Activated naive CD8-positive, alpha-beta T cell treated with anti-CD3 and anti-CD28 coated beads, Interleukin-2, amount 50 U/mL, for 24 hours (primary cell): ENCODE data around the gene OSBPL5.

Source experiments
- ATAC-seq: fragments of 150-1000 bp; cut with Tn5 transposase; one replicate; pipeline ENCODE4 v1.10.0; 2021
- DNase-seq: peaks from one replicate; pipeline ENCODE4 v3.0.0; 2021
- H3K27ac Mint-ChIP-seq: one replicate; pipeline ENCODE4 v1.8.0; 2021; ENCODE audit warnings: mild to moderate bottlenecking, mixed read lengths
- H3K27me3 Mint-ChIP-seq: one replicate; pipeline ENCODE4 v1.8.0; 2021; ENCODE audit warnings: mixed read lengths
- H3K36me3 Mint-ChIP-seq: one replicate; pipeline ENCODE4 v1.8.0; 2021; ENCODE audit warnings: low read depth, mixed read lengths
- H3K4me1 Mint-ChIP-seq: one replicate; pipeline ENCODE4 v1.8.0; 2021; ENCODE audit warnings: mixed read lengths
- H3K4me3 Mint-ChIP-seq: one replicate; pipeline ENCODE4 v1.8.0; 2021; ENCODE audit warnings: mild to moderate bottlenecking, moderate library complexity, mixed read lengths
- H3K9me3 Mint-ChIP-seq: one replicate; pipeline ENCODE4 v1.8.0; 2021; ENCODE audit warnings: mixed read lengths

Gene OSBPL5

GRCh38 chr11:3044915-3045314 lies 120.2 kb downstream of the OSBPL5 start:
- Mint-ChIP-seq H3K9me3 (no peaks in the 10 kb centered on the region), H3K27me3 (no peaks in the 10 kb centered on the region), H3K4me3 (no peak overlapping the region), H3K4me1 (peaks cover 10% of the 10 kb centered on the region), H3K36me3 (peaks cover 20% of the 10 kb centered on the region), H3K27ac (no peak overlapping the region)
- DNase-seq (no peak), ATAC-seq (no peak)

GRCh38 chr11:3044004-3044403 lies 121.1 kb downstream of the OSBPL5 start:
- ATAC-seq (no peak), DNase-seq (no peak)
- no peaks in the 10 kb centered on the region for H3K9me3 Mint-ChIP-seq
- H3K4me1 Mint-ChIP-seq, result peaks cover 4% of the 10 kb centered on the region
- no peak overlapping the region for H3K27ac Mint-ChIP-seq
- H3K36me3 Mint-ChIP-seq, result peaks cover 25% of the 10 kb centered on the region
- H3K4me3 Mint-ChIP-seq, result no peak overlapping the region
- H3K27me3 Mint-ChIP-seq, result no peaks in the 10 kb centered on the region

GRCh38 chr11:3043315-3043871 lies 121.7 kb downstream of the OSBPL5 start:
- Mint-ChIP-seq H3K27me3 (no peaks in the 10 kb centered on the region), H3K4me1 (peaks cover 4% of the 10 kb centered on the region), H3K36me3 (peaks cover 28% of the 10 kb centered on the region), H3K4me3 (no peak overlapping the region), H3K27ac (no peak overlapping the region), H3K9me3 (no peaks in the 10 kb centered on the region)
- ATAC-seq (no peak), DNase-seq (no peak)

DNA sequence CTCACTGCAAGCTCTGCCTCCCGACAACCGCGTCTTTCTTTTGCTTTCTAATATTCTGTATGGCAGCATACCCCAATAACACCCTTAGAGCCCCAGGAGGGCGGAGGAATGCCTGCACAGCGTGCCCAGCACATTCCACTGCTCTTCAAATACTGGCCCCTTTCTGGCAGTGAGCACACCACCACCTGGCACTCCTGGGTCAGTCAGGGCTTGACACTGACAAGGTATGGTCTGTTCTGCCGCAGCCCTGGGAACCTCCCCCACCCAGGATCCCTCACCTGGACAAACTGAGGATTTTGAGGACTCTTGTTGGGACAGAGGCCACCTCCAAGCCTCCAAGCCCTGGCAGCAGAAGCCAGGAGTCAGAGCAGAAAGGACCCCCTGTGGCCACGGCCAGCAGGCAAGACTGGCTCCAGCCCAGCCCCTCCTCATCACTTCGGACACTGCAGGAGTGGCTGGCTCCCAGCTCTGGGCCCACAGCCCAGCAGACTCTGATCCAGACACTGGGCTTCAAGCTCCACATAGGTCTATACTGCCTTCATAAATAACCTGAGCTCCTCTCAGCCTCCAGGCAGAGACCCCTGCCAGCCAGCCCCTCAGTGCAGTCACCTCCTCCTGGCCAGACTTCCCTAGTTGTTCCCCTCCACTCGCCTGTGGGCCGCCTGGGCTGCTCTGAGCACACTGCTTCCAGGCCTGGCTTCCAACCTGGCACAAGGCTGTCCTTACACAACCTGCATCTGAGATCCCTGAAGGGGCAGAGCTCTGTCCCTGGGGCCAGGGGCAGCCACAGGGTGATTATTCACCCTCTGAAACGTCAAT lies 122.4 kb downstream of the OSBPL5 start:
- no peak for DNase-seq
- Mint-ChIP-seq H3K4me1 (peaks cover 5% of the 10 kb centered on the region), H3K9me3 (no peaks in the 10 kb centered on the region), H3K4me3 (no peak overlapping the region), H3K27me3 (no peaks in the 10 kb centered on the region), H3K36me3 (peaks cover 29% of the 10 kb centered on the region), H3K27ac (no peak overlapping the region)
- ATAC-seq, result no peak

DNA sequence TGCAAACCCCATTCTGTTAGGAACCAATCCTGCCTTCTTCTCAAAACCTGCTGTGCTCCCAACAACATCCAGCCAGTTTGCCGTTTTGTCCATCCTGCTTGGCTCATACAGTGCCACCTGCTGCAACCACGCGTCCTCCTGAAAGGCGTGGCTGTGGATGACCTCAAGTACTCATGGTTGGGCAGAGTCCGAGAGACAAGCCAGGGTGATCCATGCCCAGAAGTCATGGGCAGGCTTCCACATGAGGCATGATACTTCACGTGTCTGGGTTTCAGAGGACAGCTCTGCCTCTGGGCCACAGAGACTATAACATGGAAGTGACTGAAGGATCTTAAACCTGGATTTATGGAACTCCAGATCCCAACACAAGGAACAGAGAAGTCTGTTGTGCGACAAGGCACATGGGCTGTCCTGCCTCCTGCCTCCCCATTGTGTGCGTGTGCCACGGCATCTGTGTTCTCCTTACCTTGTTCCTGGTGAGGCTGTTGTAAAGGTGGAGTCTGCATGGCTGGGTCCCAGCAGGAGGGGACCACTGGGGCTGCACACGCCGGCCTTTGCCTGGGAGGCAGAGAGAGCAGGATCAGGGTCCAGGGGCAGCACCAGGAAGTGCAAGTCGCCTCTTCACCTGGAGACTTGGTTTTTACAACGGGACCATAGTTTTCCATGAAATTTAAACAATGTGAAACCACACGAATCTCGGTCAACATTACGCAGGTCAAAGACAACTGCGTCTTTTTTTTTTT lies 123.2 kb downstream of the OSBPL5 start:
- ATAC-seq (no peak), DNase-seq (no peak)
- Mint-ChIP-seq H3K4me1 (peaks cover 11% of the 10 kb centered on the region), H3K36me3 (peaks cover 35% of the 10 kb centered on the region), H3K9me3 (no peaks in the 10 kb centered on the region), H3K27ac (no peak overlapping the region), H3K4me3 (no peak overlapping the region), H3K27me3 (no peaks in the 10 kb centered on the region)

DNA sequence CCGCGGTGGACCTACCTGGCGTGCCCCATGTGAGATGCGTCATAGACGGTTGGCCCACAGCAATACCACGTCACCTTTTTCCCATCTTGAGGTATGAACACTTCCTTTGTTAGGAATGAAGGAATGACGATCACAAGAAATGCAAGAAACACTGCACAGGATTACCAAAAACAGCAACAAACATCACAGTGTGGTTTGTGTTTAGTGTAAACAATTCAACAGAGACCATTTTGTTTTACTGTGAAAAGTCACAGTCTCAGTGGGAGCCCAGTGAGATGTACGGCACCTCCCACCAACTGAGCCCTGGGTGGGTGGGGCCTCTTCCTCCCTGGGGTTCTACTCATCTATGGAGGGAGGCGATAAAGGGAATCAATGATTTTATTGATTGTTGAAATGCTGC lies 124.2 kb downstream of the OSBPL5 start:
- no peak overlapping the region for H3K4me3 Mint-ChIP-seq
- H3K27ac Mint-ChIP-seq, result no peak overlapping the region
- peaks cover 17% of the 10 kb centered on the region for H3K4me1 Mint-ChIP-seq
- H3K36me3 Mint-ChIP-seq, result peaks cover 45% of the 10 kb centered on the region
- no peak for DNase-seq
- no peak for ATAC-seq
- H3K9me3 Mint-ChIP-seq, result no peaks in the 10 kb centered on the region
- no peaks in the 10 kb centered on the region for H3K27me3 Mint-ChIP-seq

DNA sequence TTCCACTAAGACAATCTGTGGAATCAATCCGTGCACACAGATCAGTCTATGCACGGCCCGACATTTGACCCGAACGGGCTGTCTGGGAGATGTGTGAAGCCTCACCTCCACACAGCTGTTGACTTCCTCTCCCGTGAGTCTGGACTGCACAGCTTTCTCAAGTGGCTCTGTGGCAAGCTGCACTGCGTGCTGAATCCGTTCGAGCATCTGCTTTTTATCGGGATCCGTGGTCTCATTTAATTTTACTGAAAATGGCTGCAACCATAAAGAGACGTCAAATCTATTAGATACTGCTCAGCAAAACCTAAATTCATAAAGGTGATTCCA lies 127.2 kb downstream of the OSBPL5 start:
- H3K27me3 Mint-ChIP-seq, result no peaks in the 10 kb centered on the region
- H3K36me3 Mint-ChIP-seq, result peaks cover 49% of the 10 kb centered on the region
- no peak overlapping the region for H3K4me3 Mint-ChIP-seq
- H3K27ac Mint-ChIP-seq, result no peak overlapping the region
- DNase-seq, result no peak
- peaks cover 17% of the 10 kb centered on the region for H3K4me1 Mint-ChIP-seq
- no peaks in the 10 kb centered on the region for H3K9me3 Mint-ChIP-seq
- ATAC-seq, result no peak
